Fibroblast of skin of right quadriceps (primary cell): Measurements from ENCODE around the gene HIPK2.
A peak's percentile ranks its signal among the peaks of the same experiment; 100 is the strongest.

Experiments
- DNase-seq: peaks from one replicate; pipeline ENCODE4 v3.0.0-alpha.2; 2013

The HIPK2 gene

GRCh38 chr7:139732471-139733167 lies 45.2 kb downstream of the HIPK2 start:
- no peak for DNase-seq

- peak; percentile 82 for DNase-seq
These were observed 45.9 kb downstream of the HIPK2 start for GRCh38 chr7:139731802-139732470.

- DNase-seq, result no peak
These were observed 46.8 kb downstream of the HIPK2 start for GRCh38 chr7:139730746-139731612.

- DNase-seq, result no peak
These were observed 49.6 kb downstream of the HIPK2 start for GRCh38 chr7:139728203-139728602.

GRCh38 chr7:139727151-139727705 lies 50.6 kb downstream of the HIPK2 start:
- peak; percentile 58 for DNase-seq

- no peak for DNase-seq
These were observed 51.3 kb downstream of the HIPK2 start for GRCh38 chr7:139726485-139726869.

- DNase-seq, result no peak
These were observed 51.8 kb downstream of the HIPK2 start for GRCh38 chr7:139725858-139726484.

- DNase-seq, result peak; percentile 65
These were observed 52.7 kb downstream of the HIPK2 start for GRCh38 chr7:139725077-139725476.

GRCh38 chr7:139722604-139723003 lies 55.2 kb downstream of the HIPK2 start:
- DNase-seq, result no peak

GRCh38 chr7:139721821-139722220 lies 56.0 kb downstream of the HIPK2 start:
- DNase-seq, result peak; percentile 25

GRCh38 chr7:139721417-139721816 lies 56.4 kb downstream of the HIPK2 start:
- DNase-seq, result no peak

GRCh38 chr7:139720705-139721231 lies 57.0 kb downstream of the HIPK2 start:
- DNase-seq, result peak; percentile 65

- DNase-seq, result no peak
These were observed 57.6 kb downstream of the HIPK2 start for GRCh38 chr7:139720186-139720585.

GRCh38 chr7:139718859-139719258 lies 58.9 kb downstream of the HIPK2 start:
- DNase-seq, result no peak

GRCh38 chr7:139718141-139718540 lies 59.7 kb downstream of the HIPK2 start:
- no peak for DNase-seq

- no peak for DNase-seq
These were observed 61.4 kb downstream of the HIPK2 start for GRCh38 chr7:139716156-139716942.

- no peak for DNase-seq
These were observed 62.5 kb downstream of the HIPK2 start for GRCh38 chr7:139715194-139715815.

- DNase-seq, result no peak
These were observed 63.5 kb downstream of the HIPK2 start for GRCh38 chr7:139714163-139714901.

- no peak for DNase-seq
These were observed 64.2 kb downstream of the HIPK2 start for GRCh38 chr7:139713526-139714162.

GRCh38 chr7:139713061-139713460 lies 64.7 kb downstream of the HIPK2 start:
- no peak for DNase-seq
